DLD1 (cell line): ENCODE data around the gene BCL7B.
"Not testable (repeated sequence)": the region's sequence is repeated elsewhere in the genome, so short reads cannot be mapped to it uniquely, and the experiment has no call there.

Experiments used
- in situ Hi-C: cut with HindIII; loops from 2 replicates; pipeline ENCODE4 v1.10.0; 2017; ENCODE audit warnings: low sequenced_read_pairs

Gene BCL7B

GRCh38 chr7:73504017-73504416 is 53.5 kb downstream of the BCL7B start:
- in situ Hi-C loops, result no loop called here

- in situ Hi-C loops, result no loop called here
Observed at GRCh38 chr7:73503229-73503628, 54.3 kb downstream of the BCL7B start.

GRCh38 chr7:73496626-73497025 is 60.9 kb downstream of the BCL7B start:
- in situ Hi-C loops, result no loop called here

GRCh38 chr7:73495507-73495906 is 62.0 kb downstream of the BCL7B start:
- in situ Hi-C loops, result not testable (repeated sequence)

- in situ Hi-C loops, result no loop called here
Observed at GRCh38 chr7:73489976-73490375, 67.5 kb downstream of the BCL7B start.

- in situ Hi-C loops, result no loop called here
Observed at GRCh38 chr7:73487486-73487885, 70.0 kb downstream of the BCL7B start.
